ENCODE results near the gene HHAT. TPM values are rescaled to one million over a fixed set of nuclear protein-coding genes. Genes with fewer than 3 reads are reported as not detected.

The HHAT gene
- total RNA-seq, 1 experiment from 2014 or later: 7.2 TPM

GRCh38 chr1:210455840-210456603 is 127.3 kb downstream of the HHAT start:
- in situ Hi-C loops (cut with HindIII; ENCODE audit: low sequenced_read_pairs): no loop called here
- peak; percentile 85 for DNase-seq (ENCODE audit: low spot score)

GRCh38 chr1:210456731-210457255 is 128.1 kb downstream of the HHAT start:
- in situ Hi-C loops (cut with HindIII; ENCODE audit: low sequenced_read_pairs): no loop called here
- DNase-seq (ENCODE audit: low spot score): no peak

DNA sequence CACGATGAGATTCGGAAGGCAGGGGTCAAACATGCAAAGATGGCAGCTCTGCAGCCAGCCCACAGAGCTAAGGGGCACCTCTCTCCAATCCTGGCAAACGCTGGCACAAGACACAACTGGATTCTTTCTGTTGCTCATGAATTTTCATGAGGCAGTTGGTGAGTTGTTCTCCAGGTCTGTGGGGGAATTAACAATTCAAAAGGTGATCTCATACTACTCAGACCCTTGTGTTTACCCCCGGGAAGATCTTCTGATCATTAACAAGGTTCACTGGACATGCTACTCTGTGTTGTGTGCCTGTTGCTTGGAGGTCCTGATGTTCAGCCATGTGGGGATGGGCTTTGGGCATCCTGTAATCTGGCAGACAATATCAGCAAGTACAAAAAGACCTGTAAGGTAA is 128.9 kb downstream of the HHAT start:
- in situ Hi-C loops (cut with HindIII; ENCODE audit: low sequenced_read_pairs): no loop called here
- DNase-seq (ENCODE audit: low spot score): no peak

GRCh38 chr1:210464519-210465039 is 135.9 kb downstream of the HHAT start:
- peak; percentile 78 for DNase-seq (ENCODE audit: low spot score)

DNA sequence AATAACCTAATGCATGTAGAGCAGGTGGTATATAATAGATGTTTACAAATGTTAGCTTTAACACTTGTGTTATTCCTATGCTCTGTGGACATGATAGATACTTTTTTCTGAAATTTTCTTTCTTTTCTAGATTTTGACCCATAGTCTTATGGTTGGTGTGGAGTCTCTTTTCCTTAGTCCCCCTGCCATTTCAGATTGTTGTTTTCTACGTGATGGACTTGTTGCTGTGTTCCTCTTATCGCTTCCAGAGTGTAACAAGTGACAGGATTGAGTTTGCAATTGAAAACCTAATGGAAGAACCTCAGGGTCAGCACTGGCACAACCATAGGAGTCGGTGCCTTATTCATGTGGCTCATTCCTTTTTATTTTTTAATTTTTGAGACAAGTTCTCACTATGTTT is 136.4 kb downstream of the HHAT start:
- in situ Hi-C loops (cut with HindIII; ENCODE audit: low sequenced_read_pairs): no loop called here
- no peak for DNase-seq (ENCODE audit: low spot score)

More at GRCh38 chr1:210464519-210465039, 135.9 kb downstream of the HHAT start:
- in situ Hi-C loops (cut with HindIII; ENCODE audit: low sequenced_read_pairs): no loop called here

DNA sequence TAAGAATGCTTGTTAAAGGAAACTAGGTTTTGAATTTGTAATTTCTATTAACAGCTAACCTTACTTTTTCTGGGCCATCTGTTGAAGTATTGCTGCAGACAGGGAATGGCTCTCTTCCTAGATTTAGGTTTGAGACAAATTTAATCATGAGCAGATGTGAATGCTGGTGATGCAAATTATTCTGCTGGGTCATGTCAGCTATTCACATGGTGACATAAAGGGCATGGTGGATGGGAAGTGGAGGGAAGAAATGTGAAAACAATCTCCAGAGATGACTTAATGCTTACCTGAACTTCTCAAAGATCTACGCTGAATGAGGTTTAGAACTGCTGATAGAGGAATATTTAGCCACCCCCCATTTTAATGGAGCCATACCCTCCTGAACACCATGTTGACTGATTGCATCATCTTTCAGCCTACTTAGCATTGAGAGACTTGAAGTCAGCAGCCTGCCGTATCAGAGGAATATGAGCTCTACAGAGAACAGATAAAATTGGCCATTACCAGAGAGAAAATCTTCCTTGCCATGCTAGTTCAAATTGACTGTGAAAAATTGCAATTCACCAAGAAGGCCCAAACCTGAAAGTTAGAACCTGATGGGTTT is 138.8 kb downstream of the HHAT start:
- in situ Hi-C loops (cut with HindIII; ENCODE audit: low sequenced_read_pairs): no loop called here
- no peak for DNase-seq (ENCODE audit: low spot score)

DNA sequence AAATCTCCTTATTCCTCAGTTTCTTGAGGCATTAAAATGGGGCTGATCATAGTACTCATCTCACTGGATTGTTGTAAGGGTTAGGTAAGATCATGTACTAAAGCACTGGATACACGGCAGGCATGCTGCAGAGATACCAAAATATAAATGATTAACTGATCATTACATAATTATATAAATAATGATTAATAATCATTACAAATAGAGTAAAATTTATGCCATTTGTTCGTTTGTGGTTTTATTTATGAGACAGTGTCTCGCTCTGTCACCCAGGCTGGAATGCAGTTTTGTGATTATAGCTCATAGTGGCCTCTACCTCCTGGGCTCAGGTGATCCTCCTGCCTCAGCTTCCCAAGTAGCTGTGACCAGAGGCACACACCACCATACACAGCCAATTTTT is 140.7 kb downstream of the HHAT start:
- in situ Hi-C loops (cut with HindIII; ENCODE audit: low sequenced_read_pairs): no loop called here
- no peak for DNase-seq (ENCODE audit: low spot score)

DNA sequence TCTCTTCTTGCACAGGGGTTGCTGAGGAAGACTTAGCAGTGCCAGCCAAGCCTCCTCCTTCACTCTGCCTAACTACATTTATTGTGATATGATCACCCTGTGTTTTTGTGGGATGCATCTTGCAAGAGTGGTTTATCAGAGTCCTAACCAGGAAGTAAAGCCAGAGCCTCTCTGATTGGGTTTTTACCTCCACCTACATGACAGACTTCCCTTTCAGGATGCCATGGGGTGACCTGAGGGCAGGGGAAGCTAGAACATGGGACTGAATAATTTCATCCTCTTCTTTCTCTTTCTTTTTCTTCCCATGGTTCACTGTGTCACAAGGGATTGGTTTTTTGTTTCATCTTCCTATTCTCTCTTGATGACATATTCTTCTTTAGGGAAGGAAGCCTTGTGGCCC is 146.6 kb downstream of the HHAT start:
- in situ Hi-C loops (cut with HindIII; ENCODE audit: low sequenced_read_pairs): no loop called here
- no peak for DNase-seq (ENCODE audit: low spot score)

DNA sequence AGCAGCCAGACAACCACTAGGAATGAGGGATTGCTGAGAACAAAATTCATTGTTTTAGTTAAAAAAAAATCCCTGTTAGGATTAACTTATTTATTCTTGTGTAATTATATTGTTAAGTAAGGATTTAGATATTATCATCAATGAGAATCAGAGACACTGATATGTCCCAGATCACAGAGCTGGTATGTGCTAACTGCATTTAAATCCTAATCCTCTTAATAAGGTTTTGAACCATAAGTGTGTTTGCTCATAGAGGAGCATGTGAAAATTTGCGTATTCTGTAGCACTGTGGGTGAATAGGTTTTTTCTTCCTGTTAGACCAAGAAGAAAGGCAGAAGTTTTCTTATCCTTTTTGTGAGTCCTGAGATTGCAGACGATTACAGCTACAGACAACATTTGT is 147.1 kb downstream of the HHAT start:
- DNase-seq (ENCODE audit: low spot score): no peak
- in situ Hi-C loops (cut with HindIII; ENCODE audit: low sequenced_read_pairs): no loop called here

GRCh38 chr1:210476730-210477129 is 148.0 kb downstream of the HHAT start:
- DNase-seq (ENCODE audit: low spot score): no peak
- in situ Hi-C loops (cut with HindIII; ENCODE audit: low sequenced_read_pairs): no loop called here

DNA sequence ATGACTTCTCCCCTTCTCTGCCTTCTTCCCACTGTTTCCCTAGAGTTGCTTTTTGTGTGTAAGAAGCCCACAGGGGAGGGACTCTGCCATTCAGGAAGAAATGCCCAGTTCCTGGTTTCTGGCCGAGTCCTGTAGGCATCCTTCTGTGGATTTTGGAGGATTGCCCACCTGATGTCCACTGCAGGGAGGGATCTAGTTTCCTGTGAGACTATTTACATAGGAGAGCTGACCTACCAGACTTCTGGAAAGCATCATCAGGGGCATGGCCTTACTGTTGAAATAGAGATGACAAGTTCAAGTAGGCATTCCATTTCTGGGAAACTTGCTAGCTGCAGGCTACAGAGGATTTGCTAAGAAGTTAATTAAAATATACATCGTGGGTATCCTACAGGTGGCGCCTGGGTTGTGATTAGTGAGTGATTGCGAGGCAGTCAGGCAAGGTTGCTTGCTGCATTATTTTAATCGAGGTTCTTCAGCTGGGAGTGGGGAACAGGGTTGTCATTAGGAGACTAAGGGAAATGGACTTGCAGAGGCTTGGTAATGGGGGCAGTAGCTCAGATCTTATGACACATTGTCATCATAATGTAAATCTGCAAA is 148.7 kb downstream of the HHAT start:
- DNase-seq (ENCODE audit: low spot score): peak; percentile 83
- in situ Hi-C loops (cut with HindIII; ENCODE audit: low sequenced_read_pairs): no loop called here

DNA sequence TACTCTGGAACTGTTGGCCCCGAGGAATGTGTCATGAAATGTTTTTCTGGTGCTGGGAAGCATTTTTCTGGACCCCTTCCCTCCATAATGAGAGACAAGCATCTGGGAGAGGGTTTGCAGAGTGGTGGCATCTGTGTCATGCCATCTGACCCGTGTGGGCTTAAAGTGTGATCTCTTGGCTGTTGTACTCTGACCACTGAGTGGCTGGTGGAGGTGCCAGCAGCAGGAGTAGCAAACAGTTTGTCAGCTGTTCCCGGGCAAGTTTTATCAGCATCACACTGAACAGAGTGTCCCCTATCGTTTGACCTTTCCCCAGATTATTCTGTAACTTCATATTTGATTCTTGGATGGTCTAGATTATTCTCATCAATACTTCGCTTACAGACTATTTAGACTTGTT is 150.1 kb downstream of the HHAT start:
- in situ Hi-C loops (cut with HindIII; ENCODE audit: low sequenced_read_pairs): no loop called here
- no peak for DNase-seq (ENCODE audit: low spot score)

DNA sequence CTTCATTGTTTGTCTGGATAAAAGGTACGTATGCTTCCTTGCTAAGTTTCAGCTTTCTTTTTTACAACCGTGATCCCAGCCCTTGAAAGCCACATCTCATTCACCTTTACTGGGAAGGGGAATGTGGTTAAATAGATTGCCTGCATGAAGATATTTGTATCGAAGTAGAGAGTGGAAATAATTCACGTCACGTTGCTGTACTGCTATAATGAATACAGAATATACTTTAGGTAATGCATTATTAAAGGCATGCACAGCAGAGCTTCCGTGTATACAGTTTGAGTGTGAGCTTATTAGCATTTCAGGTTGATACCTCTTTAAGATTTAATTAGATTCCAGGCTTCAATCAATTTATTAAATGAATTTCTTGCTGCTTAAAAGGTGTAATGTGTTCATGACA is 153.8 kb downstream of the HHAT start:
- DNase-seq (ENCODE audit: low spot score): no peak
- in situ Hi-C loops (cut with HindIII; ENCODE audit: low sequenced_read_pairs): no loop called here

- DNase-seq (ENCODE audit: low spot score): no peak
- in situ Hi-C loops (cut with HindIII; ENCODE audit: low sequenced_read_pairs): no loop called here
Measured at GRCh38 chr1:210482945-210483617, 154.4 kb downstream of the HHAT start.

- in situ Hi-C loops (cut with HindIII; ENCODE audit: low sequenced_read_pairs): no loop called here
- DNase-seq (ENCODE audit: low spot score): no peak
Measured at GRCh38 chr1:210483821-210484220, 155.1 kb downstream of the HHAT start.

DNA sequence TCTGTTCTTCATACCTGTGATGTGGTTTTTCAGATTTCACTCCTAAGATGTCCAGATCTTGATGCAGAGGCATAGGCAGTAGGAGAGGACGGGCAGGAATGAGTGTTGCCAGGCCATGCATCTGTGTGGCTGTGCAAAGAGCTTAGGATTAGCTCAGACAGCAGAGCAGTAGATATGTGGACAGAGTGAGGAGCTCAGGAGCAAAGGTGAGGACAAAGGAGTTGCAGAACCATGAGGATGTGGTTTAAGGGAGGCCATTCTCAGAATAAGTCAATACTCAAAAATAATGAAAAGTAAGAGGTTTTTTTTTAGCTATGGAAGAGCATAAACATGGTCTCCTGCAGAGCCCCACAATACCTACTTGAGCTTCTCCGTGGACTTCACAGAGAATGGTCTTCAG is 158.3 kb downstream of the HHAT start:
- in situ Hi-C loops (cut with HindIII; ENCODE audit: low sequenced_read_pairs): no loop called here
- DNase-seq (ENCODE audit: low spot score): no peak

- peak; percentile 99 for DNase-seq (ENCODE audit: low spot score)
- in situ Hi-C loops (cut with HindIII; ENCODE audit: low sequenced_read_pairs): no loop called here
Measured at GRCh38 chr1:210489491-210489890, 160.8 kb downstream of the HHAT start.

- in situ Hi-C loops (cut with HindIII; ENCODE audit: low sequenced_read_pairs): no loop called here
- DNase-seq (ENCODE audit: low spot score): no peak
Measured at GRCh38 chr1:210490781-210491180, 162.1 kb downstream of the HHAT start.

DNA sequence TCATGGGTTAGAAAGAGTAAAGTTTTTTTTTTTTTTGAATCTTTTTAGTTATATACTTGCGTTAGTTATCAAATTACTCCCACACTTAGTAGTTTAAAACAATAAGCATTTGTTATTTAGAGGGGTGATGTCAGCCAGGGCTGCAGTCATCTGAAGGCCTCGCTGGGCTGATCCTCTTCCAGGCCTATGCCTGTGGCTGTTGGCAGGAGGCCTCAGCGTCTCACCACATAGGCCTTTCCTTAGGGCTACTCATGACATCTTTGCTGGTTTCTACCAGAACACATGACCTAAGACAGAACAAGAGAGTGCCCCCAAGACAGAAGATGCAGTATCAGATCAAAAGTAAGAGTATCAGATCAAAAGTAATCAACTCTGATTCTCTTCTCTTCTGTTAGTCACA is 167.4 kb downstream of the HHAT start:
- DNase-seq (ENCODE audit: low spot score): no peak
- in situ Hi-C loops (cut with HindIII; ENCODE audit: low sequenced_read_pairs): no loop called here

DNA sequence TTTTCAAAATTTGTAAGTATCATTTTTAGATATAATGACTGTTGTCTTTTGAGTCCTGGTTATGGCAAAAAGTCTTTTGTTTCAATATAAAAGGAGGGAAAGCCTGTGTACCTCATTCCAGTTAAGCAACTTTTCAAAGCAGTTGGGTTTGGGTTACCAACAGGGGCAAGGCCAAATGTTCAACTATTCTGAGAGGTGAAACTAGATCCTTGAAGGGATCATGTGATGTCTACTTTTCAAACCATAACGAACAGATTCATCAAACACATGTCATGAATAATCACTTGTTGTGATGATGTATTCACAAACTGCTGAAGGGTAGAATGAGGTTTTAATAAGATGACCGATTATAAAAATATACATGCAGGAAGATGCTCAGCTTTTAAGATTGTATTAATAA is 171.3 kb downstream of the HHAT start:
- DNase-seq (ENCODE audit: low spot score): no peak
- in situ Hi-C loops (cut with HindIII; ENCODE audit: low sequenced_read_pairs): no loop called here
